GM18498 (cell line): ENCODE measurements around the gene SHKBP1.

Experiments
- ATAC-seq: cut with Tn5 transposase; IDR thresholded peaks from one replicate; pipeline ENCODE4 v1.9.1; 2021; ENCODE audit warnings: mild to moderate bottlenecking, moderate library complexity; ENCODE audit not compliant: unreplicated experiment

Gene SHKBP1

GRCh38 chr19:40599331-40599901 is 22.7 kb downstream of the SHKBP1 start:
- no peak for ATAC-seq

DNA sequence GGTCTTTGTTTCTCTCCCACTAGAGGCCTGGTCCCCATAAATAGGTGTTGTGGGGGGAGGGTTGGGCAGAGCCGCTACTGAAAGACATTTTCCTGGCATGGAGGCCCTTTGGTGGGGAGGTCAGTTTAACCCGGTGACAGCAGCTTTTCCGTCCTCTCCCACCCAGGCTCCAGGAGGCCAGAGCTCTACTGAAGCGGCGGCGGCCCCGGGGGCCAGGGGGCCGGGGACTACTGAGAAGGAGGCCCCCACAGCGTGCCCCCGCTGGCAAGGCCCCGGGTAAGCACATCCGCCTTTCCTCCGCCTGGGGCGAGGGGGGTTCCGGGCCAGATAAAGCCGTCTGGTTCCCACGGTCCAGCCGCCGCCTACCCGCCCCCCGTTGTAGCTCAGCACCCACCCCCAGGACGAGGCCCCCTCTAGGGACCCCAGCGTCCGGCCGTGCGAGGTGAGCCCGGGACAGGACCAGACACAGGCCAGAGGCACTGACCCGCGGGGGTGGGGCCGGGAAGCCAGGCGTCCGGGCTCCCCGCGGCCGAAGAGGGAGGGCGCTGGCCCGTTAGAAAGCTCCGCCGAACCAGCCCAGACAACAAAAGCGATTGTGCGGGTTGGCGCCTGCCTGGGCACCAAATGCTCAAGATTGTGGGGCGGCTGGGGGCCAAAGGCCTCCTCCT is 23.4 kb downstream of the SHKBP1 start:
- ATAC-seq = no peak

DNA sequence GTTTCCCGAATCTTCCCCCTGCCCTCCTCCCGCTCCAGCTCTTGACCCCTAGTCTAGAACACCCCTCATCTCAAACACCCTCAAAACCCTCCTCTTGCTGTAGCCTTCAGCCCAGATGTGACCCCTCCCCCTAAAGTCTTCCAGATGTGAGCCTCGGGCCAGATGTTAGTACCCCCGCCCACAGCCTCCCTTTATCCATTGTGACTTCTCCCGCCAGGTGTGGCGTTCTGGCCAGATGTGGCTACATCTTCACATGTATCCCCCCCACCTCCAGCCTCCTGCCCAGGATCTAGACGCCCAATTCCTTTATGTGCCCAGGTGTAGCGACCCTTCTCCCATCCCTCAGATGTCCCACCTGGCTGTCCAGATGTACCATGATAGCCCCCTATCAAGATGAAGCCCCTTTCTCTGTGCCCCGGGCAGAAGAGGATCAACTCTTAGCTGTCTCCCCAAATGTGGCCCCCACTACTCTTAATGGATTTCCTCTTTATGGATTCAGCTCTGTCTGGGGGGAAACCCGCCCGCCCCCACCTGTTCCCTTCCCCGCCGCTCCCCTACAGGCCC is 24.0 kb downstream of the SHKBP1 start:
- ATAC-seq = no peak

DNA sequence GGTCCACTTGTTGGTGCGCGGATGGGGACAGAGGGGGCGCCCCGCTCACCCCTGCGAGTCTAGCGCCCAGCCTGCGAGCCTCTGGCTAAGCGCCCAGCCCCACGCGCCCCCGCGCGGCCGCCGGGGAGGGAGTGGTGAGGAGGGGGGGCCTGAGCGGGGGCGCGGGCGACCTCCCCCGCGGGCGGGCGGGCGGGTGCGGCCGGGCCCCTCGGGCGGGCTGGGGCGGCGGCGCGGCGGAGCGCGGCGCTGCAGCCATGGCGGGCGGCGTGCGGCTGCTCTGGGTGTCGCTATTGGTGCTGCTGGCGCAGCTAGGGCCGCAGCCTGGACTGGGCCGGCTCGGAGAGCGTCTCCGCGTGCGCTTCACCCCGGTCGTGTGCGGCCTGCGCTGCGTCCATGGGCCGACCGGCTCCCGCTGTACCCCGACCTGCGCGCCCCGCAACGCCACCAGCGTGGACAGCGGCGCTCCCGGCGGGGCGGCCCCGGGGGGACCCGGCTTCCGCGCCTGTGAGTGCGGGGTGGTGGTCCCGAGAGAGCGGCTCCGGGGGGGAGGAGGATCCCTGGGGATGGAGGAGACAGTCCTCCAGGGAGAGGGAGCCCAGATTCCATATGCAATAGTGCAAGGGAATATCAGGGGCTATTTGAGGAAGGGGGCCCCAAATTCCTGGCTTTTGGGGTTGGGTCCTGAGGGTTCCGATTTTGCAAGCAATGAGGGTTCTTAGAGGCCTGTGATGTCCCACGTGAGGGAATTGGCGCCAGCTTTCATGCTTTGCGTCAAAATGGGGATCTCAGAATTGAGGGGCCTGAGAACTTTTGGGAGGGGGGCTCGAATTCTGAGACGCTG is 24.7 kb downstream of the SHKBP1 start, which contains the start of gene LTBP4:
TSS of gene LTBP4 (plus strand) at position 236 of the 841 bp plus-strand sequence. CDS start at position 255, 19 bp downstream.
- ATAC-seq = no peak

- ATAC-seq = no peak
These were observed 26.4 kb downstream of the SHKBP1 start for GRCh38 chr19:40603071-40603388.

GRCh38 chr19:40603389-40604170 is 26.9 kb downstream of the SHKBP1 start:
- peak; percentile 70 for ATAC-seq

DNA sequence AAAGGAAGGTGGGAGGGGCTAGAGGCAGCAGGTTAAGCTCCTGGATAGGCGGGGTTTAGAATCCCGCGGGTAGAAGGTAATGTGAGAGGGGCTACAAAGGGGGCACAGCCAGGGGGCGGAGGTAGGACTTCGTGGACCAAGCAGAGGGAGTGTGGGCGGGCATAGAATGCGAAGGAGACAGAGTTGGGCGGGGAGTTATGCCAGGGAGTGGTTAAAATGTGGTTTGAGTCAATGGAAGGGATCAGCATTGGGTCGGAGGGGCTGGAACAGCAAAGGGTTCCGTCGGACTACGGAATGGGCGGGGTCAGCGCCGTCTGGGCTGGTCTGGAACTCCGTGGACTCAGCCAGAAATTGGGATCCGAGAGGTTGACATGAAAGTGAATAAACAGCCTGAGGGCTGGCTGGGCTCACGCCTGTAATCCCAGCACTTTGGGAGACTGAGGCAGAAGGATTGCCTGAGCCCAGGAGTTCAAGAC is 27.5 kb downstream of the SHKBP1 start:
- no peak for ATAC-seq

GRCh38 chr19:40604647-40605215 is 28.1 kb downstream of the SHKBP1 start:
- no peak for ATAC-seq

- ATAC-seq = peak; percentile 39
These were observed 28.7 kb downstream of the SHKBP1 start for GRCh38 chr19:40605216-40605971.

GRCh38 chr19:40607311-40608239 is 30.9 kb downstream of the SHKBP1 start:
- ATAC-seq = no peak

- ATAC-seq = no peak
These were observed 31.6 kb downstream of the SHKBP1 start for GRCh38 chr19:40608240-40608621.

DNA sequence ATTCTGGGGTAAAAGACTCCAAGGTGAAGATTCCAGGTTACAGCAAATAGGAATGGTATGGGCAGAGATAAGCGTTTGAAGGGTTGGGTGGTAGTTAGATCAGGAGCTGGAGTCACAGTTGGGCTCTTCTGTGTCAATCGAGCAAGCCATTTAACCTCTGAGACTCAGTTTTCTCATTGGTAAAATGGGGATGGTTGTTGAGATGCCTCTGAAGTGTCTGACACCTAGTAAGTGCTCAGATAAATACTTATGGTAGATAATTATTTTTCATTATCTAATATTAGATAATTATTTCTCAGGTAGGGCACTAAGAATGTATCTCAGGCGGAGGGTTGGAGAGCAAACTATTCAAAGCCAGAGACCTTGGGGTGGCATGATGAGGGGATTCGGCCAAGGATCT is 32.3 kb downstream of the SHKBP1 start:
- no peak for ATAC-seq

DNA sequence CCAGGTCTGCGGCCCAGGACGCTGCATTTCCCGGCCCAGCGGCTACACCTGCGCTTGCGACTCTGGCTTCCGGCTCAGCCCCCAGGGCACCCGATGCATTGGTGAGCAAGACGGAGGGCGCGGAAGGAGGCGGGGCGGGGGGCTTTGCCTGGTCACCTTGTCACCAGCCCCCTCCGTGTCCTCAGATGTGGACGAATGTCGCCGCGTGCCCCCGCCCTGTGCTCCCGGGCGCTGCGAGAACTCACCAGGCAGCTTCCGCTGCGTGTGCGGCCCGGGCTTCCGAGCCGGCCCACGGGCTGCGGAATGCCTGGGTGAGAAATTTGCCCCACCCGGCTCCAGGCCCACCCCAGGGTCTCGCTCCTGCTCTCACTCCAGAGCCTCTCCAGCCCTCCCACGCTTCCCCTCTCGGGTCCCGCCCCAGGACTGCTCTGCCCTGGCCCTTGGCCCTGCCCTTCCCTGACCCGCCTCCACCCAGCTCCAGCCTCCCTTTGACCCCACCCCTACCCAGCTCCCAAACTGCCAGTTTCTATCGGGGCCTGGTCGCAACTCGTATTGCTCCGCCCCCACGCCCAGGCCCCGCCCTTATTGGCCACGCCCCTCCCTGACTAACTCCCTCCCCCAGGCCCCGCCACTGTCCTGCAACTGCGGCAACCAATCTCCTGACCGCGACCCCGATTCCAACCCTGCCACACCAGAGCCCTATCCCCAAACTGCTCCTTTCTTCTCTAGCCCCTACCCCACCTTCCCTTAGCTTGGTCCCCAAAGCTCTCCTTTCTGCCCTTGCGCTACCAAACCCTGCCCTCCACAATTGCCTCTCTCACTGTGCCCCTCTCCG is 33.1 kb downstream of the SHKBP1 start:
- ATAC-seq = peak; percentile 63

GRCh38 chr19:40610396-40611064 is 33.9 kb downstream of the SHKBP1 start:
- ATAC-seq = no peak

DNA sequence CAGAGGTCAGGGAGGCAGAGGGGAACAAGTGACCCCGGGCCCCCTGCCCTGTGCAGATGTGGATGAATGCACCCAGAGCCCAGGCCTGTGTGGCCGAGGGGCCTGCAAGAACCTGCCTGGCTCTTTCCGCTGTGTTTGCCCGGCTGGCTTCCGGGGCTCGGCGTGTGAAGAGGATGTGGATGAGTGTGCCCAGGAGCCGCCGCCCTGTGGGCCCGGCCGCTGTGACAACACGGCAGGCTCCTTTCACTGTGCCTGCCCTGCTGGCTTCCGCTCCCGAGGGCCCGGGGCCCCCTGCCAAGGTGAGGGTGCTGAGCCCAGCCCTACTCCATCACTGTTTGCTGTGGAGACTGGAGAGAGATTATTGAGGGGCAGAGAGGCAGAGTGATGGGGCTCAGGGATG is 34.4 kb downstream of the SHKBP1 start:
- ATAC-seq = no peak

- no peak for ATAC-seq
These were observed 35.4 kb downstream of the SHKBP1 start for GRCh38 chr19:40611900-40612698.
